Endothelial cell of umbilical vein (primary cell): ENCODE measurements around the gene MANBA.

Experiments
- EZH2 ChIP-seq: IDR thresholded peaks from 2 replicates; pipeline ENCODE4 v1.6.1; 2012; ENCODE audit warnings: borderline replicate concordance, low read depth, mild to moderate bottlenecking, moderate library complexity, low read length, inconsistent platforms; ENCODE audit not compliant: severe bottlenecking
- FOS ChIP-seq: IDR thresholded peaks from 2 replicates; pipeline ENCODE4 v1.6.1; 2011; ENCODE audit warnings: mild to moderate bottlenecking, low read length, moderate library complexity, borderline replicate concordance; ENCODE audit not compliant: insufficient read depth
- GATA2 ChIP-seq: IDR thresholded peaks from 2 replicates; pipeline ENCODE4 v1.7.0; 2011; ENCODE audit warnings: low read depth, mild to moderate bottlenecking, moderate library complexity, mixed read lengths, low read length; ENCODE audit not compliant: insufficient read length, insufficient read depth
- JUN ChIP-seq: IDR thresholded peaks from 2 replicates; pipeline ENCODE4 v1.6.1; 2011; ENCODE audit warnings: borderline replicate concordance, low read depth; ENCODE audit not compliant: insufficient read length, insufficient read depth
- MYC ChIP-seq: IDR thresholded peaks from one replicate; pipeline ENCODE4 v1.6.1; 2011; ENCODE audit warnings: mild to moderate bottlenecking, low read depth, low read length
- POLR2A ChIP-seq: IDR thresholded peaks from 2 replicates; pipeline ENCODE4 v1.6.1; 2012; ENCODE audit warnings: low read depth, mild to moderate bottlenecking, control low read depth, low read length
- POLR2AphosphoS5 ChIP-seq: IDR thresholded peaks from 2 replicates; pipeline ENCODE4 v1.6.1; 2012; ENCODE audit warnings: low read depth, mild to moderate bottlenecking, control low read depth, low read length, moderate library complexity; ENCODE audit not compliant: insufficient read depth
- TF ChIP-seq, protein P1 (sequence below), 2 donors: IDR thresholded peaks; 1 replicate in 1 of 2; 2 replicates in 1 of 2; pipeline ENCODE4 v1.5.1; 2011; ENCODE audit warnings: low read length in 2 of 2, mild to moderate bottlenecking in 2 of 2, moderate library complexity in 2 of 2, control low read depth in 1 of 2, inconsistent platforms in 1 of 2, low read depth in 1 of 2; ENCODE audit not compliant: insufficient read depth in 1 of 2; ENCODE audit errors: extremely low read depth in 1 of 2
- TF ChIP-seq, protein P2 (sequence below): IDR thresholded peaks from 2 replicates; pipeline ENCODE4 v1.6.1; 2011; ENCODE audit not compliant: insufficient read depth, insufficient read length

DNA sequence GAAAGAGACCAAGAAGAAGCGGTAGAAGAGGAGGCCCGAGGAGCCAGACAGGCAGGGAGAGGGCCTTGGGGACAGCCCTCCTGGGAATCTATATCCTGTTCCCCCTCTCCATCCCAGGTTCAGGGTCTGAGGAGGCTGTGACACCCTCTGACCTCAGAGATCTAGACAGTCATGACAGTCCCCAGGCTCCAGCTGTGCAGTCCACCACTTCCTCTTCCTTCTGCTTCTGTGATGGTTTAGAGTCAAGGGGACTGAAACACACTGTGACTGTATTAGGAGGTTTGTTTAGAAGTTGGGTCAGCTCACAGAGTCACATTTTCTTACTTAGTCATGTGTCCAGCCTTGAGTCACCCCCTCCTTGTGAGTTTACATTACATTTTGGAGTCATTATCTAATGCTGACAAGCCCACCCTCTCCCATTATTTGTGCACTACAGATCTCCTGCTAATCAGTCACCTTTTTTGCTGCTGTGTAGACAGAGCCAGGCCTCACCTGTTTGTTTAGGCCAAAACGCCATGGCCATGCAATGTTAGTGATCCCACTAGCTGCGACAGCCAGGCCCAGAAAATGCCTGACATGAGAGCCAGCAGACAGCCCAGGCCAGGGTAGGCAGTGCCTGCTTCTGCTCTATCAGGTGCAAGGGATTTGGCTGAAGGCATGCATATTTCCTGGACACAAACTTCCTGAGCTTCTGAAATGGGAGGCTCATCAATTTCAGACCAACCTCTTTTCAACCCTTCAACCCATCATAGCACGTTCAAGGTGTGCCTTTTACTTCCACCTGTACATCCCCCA is 26.0 kb downstream of the MANBA start:
- TF ChIP-seq, protein P1, sequence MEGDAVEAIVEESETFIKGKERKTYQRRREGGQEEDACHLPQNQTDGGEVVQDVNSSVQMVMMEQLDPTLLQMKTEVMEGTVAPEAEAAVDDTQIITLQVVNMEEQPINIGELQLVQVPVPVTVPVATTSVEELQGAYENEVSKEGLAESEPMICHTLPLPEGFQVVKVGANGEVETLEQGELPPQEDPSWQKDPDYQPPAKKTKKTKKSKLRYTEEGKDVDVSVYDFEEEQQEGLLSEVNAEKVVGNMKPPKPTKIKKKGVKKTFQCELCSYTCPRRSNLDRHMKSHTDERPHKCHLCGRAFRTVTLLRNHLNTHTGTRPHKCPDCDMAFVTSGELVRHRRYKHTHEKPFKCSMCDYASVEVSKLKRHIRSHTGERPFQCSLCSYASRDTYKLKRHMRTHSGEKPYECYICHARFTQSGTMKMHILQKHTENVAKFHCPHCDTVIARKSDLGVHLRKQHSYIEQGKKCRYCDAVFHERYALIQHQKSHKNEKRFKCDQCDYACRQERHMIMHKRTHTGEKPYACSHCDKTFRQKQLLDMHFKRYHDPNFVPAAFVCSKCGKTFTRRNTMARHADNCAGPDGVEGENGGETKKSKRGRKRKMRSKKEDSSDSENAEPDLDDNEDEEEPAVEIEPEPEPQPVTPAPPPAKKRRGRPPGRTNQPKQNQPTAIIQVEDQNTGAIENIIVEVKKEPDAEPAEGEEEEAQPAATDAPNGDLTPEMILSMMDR (IDR thresholded peaks at IDR 0.05; ENCODE audit: extremely low read depth in 1 of 2, insufficient read depth in 1 of 2, low read depth in 1 of 2, low read length in 2 of 2), result no peak
- TF ChIP-seq EZH2, result no peak
- no peak for TF ChIP-seq POLR2A
- no peak for TF ChIP-seq POLR2AphosphoS5
- no peak for TF ChIP-seq MYC
- TF ChIP-seq, protein P2, sequence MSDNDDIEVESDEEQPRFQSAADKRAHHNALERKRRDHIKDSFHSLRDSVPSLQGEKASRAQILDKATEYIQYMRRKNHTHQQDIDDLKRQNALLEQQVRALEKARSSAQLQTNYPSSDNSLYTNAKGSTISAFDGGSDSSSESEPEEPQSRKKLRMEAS, result no peak
- TF ChIP-seq JUN, result no peak
- TF ChIP-seq FOS, result no peak
- no peak for TF ChIP-seq GATA2
